OCI-LY1 (cell line): Measurements from ENCODE around the gene GYS2.

ENCODE experiments used
- H2AFZ ChIP-seq: fragments of 200-600 bp; sonication (generic), shearing (Covaris generic); 2 replicates; pipeline ENCODE4 v1.6.0; 2014; ENCODE audit warnings: antibody characterized with exemption, mild to moderate bottlenecking, low read length
- H3F3A ChIP-seq: fragments of 200-600 bp; sonication (generic), shearing (Covaris generic); 2 replicates; pipeline ENCODE4 v1.6.0; 2014; ENCODE audit warnings: mild to moderate bottlenecking, antibody characterized with exemption, low read length, moderate library complexity; ENCODE audit not compliant: insufficient read depth
- H3K27ac ChIP-seq: fragments of 200-600 bp; sonication (generic); 2 replicates; pipeline ENCODE4 v1.5.1; 2014; ENCODE audit warnings: low read length, mixed run types, mild to moderate bottlenecking, low read depth; ENCODE audit not compliant: poor library complexity, severe bottlenecking
- H3K27me3 ChIP-seq: fragments of 200-600 bp; sonication (generic); 2 replicates; pipeline ENCODE4 v1.6.0; 2014; ENCODE audit warnings: antibody characterized with exemption, mild to moderate bottlenecking, low read length, moderate library complexity; ENCODE audit not compliant: insufficient read depth
- H3K36me3 ChIP-seq: fragments of 200-600 bp; sonication (generic); 2 replicates; pipeline ENCODE4 v1.6.1; 2014; ENCODE audit warnings: mild to moderate bottlenecking, antibody characterized with exemption, low read length, moderate library complexity, mixed read lengths; ENCODE audit not compliant: insufficient read depth
- H3K4me1 ChIP-seq: fragments of 200-600 bp; sonication (generic); 2 replicates; pipeline ENCODE4 v1.5.1; 2014; ENCODE audit warnings: mild to moderate bottlenecking, low read length, moderate library complexity; ENCODE audit not compliant: insufficient read depth, severe bottlenecking
- H3K4me2 ChIP-seq: fragments of 200-600 bp; sonication (generic), shearing (Covaris generic); 2 replicates; pipeline ENCODE4 v1.6.1; 2014; ENCODE audit warnings: low read length
- H3K4me3 ChIP-seq: fragments of 200-600 bp; sonication (generic); 2 replicates; pipeline ENCODE4 v1.5.1; 2014; ENCODE audit warnings: low read length, low read depth, mild to moderate bottlenecking, mixed read lengths; ENCODE audit not compliant: poor library complexity, severe bottlenecking
- H3K79me2 ChIP-seq: fragments of 200-600 bp; shearing (Covaris generic); 2 replicates; pipeline ENCODE4 v1.6.1; 2016; ENCODE audit warnings: mixed run types, low read length, mixed read lengths; ENCODE audit not compliant: insufficient read depth
- H3K9ac ChIP-seq: fragments of 200-600 bp; sonication (generic), shearing (Covaris generic); 2 replicates; pipeline ENCODE4 v1.6.1; 2014; ENCODE audit warnings: mild to moderate bottlenecking, low read length, mixed read lengths
- H3K9me2 ChIP-seq: fragments of 200-600 bp; sonication (generic), shearing (Covaris generic); 2 replicates; pipeline ENCODE4 v1.6.1; 2014; ENCODE audit warnings: low read depth, mild to moderate bottlenecking, low read length, mixed read lengths
- H3K9me3 ChIP-seq: fragments of 200-600 bp; shearing (Covaris generic); 2 replicates; pipeline ENCODE4 v1.6.1; 2014; ENCODE audit warnings: low read length, mixed read lengths
- H4K20me1 ChIP-seq: fragments of 200-600 bp; sonication (generic), shearing (Covaris generic); 2 replicates; pipeline ENCODE4 v1.6.0; 2016; ENCODE audit warnings: mild to moderate bottlenecking, low read length; ENCODE audit not compliant: insufficient read depth
- EZH2 ChIP-seq: fragments of 200-600 bp; sonication (generic), shearing (Covaris generic); IDR thresholded peaks from 2 replicates; pipeline ENCODE4 v1.8.0; 2017; ENCODE audit warnings: borderline replicate concordance, mixed run types, mild to moderate bottlenecking, antibody characterized with exemption, low read length, moderate library complexity, mixed read lengths
- TF ChIP-seq, protein P1 (sequence below): fragments of 200-600 bp; sonication (generic), shearing (Covaris generic); IDR thresholded peaks from 2 replicates; pipeline ENCODE4 v1.5.1; 2017; ENCODE audit warnings: mild to moderate bottlenecking, antibody characterized with exemption, low read length, moderate library complexity, mixed read lengths

Gene GYS2

DNA sequence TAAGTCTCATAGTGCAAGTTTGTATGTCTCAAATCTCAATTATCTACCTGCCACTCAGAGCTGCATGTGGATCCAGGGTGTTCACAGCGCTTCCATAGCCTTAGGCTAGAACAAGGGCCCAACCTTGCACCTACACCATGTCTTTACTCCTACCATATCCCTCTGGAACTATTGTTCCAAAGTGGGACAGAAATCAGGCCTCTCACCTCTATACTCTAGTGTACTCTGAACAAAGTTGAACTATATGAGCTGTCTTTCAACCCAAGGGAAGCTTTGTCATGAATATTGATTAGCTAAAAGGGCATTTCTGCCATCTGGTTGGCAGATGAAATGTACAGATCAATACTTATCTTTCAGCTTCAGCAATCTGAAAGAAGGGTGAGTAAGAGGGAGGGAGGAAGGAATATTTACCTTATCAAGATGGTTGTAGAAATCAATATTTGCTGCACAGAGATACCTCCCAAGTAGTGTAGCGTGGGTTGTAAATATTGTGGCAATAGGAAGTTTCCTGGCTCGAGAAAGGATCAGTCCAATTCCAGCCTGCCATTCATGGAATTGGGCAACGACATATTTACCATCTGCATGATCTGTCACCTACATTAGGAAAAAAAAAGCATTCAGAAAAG lies 30.8 kb downstream of the GYS2 start:
- Histone ChIP-seq H3K79me2 (no peaks in the 10 kb centered on the region), H3F3A (no peaks in the 10 kb centered on the region), H3K9ac (no peak overlapping the region), H2AFZ (no peak overlapping the region), H3K27ac (no peak overlapping the region), H3K9me3 (no peaks in the 10 kb centered on the region), H3K4me3 (no peak overlapping the region), H3K27me3 (no peaks in the 10 kb centered on the region), H3K9me2 (no peaks in the 10 kb centered on the region), H3K4me2 (no peak overlapping the region), H3K36me3 (no peaks in the 10 kb centered on the region), H3K4me1 (no peaks in the 10 kb centered on the region), H4K20me1 (no peaks in the 10 kb centered on the region)
- TF ChIP-seq, protein P1, sequence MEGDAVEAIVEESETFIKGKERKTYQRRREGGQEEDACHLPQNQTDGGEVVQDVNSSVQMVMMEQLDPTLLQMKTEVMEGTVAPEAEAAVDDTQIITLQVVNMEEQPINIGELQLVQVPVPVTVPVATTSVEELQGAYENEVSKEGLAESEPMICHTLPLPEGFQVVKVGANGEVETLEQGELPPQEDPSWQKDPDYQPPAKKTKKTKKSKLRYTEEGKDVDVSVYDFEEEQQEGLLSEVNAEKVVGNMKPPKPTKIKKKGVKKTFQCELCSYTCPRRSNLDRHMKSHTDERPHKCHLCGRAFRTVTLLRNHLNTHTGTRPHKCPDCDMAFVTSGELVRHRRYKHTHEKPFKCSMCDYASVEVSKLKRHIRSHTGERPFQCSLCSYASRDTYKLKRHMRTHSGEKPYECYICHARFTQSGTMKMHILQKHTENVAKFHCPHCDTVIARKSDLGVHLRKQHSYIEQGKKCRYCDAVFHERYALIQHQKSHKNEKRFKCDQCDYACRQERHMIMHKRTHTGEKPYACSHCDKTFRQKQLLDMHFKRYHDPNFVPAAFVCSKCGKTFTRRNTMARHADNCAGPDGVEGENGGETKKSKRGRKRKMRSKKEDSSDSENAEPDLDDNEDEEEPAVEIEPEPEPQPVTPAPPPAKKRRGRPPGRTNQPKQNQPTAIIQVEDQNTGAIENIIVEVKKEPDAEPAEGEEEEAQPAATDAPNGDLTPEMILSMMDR: no peak
- TF ChIP-seq EZH2: no peak

DNA sequence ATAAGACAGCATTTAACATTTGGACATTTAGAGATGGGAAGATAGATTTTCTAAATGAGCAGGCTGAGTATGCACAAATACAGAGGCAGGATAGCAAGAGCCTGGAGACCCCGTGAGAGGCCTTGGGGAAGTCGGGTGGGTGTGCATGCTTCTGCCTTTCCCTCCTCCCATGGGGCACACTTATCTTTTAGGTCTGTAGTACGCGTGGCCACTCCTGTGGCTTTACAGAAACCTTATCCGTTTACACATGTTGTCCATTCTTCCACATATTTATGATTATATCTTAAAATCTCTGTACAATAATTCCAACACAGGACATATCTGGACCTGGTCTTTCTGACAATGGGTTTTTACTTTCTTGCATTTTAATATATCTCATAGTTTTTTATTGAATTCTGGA lies 33.6 kb downstream of the GYS2 start:
- Histone ChIP-seq H3K4me2 (no peak overlapping the region), H3K79me2 (no peaks in the 10 kb centered on the region), H3K9me3 (no peaks in the 10 kb centered on the region), H2AFZ (no peak overlapping the region), H4K20me1 (no peaks in the 10 kb centered on the region), H3K9ac (no peak overlapping the region), H3K9me2 (no peaks in the 10 kb centered on the region), H3K4me3 (no peak overlapping the region), H3K4me1 (no peaks in the 10 kb centered on the region), H3K27me3 (no peaks in the 10 kb centered on the region), H3K27ac (no peak overlapping the region), H3F3A (no peaks in the 10 kb centered on the region), H3K36me3 (no peaks in the 10 kb centered on the region)
- no peak for TF ChIP-seq EZH2
- TF ChIP-seq, protein P1: no peak

DNA sequence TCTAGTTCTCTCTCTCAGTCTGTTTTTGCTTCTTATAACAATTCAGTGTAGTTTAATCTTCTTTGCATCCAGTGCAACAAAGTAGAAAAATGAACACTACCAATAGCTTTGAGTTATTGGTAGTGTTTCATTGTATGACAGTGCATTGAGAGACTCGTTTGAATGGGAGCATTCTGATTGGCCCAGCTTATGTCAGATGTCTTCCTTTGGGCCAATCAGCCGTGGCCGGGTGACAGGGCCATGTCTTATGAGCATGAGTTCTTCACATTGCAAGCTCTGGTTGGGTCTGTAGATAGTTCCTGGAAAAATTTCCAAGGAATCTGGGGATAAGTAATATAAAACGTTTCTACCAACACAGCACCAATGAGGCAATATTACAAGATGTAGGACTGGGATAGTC lies 36.5 kb downstream of the GYS2 start:
- TF ChIP-seq EZH2: no peak
- TF ChIP-seq, protein P1: no peak
- Histone ChIP-seq H3K36me3 (no peaks in the 10 kb centered on the region), H3K4me1 (no peaks in the 10 kb centered on the region), H3K9me3 (no peaks in the 10 kb centered on the region), H3K27me3 (no peaks in the 10 kb centered on the region), H4K20me1 (no peaks in the 10 kb centered on the region), H3F3A (no peaks in the 10 kb centered on the region), H3K9ac (no peak overlapping the region), H3K9me2 (no peaks in the 10 kb centered on the region), H3K27ac (no peak overlapping the region), H3K4me3 (no peak overlapping the region), H3K79me2 (no peaks in the 10 kb centered on the region), H3K4me2 (no peak overlapping the region), H2AFZ (no peak overlapping the region)
